Measurements from ENCODE around the gene F11R. TPM values are rescaled to one million over a fixed set of nuclear protein-coding genes. Genes with fewer than 3 reads are reported as not detected.
A peak's percentile ranks its signal among the peaks of the same experiment; 100 is the strongest.

The F11R gene
- total and polyA plus RNA-seq, 2 of the 13 experiments (the other 11 are each of a cell fraction or from before 2014, with no cell fraction given): 95.8 to 105 TPM

GRCh38 chr1:161013488-161014230 is 7.3 kb downstream of the F11R start (continued):
- TF ChIP-seq HDAC6 (IDR thresholded peaks at IDR 0.05; ENCODE audit: low read depth, low read length) (no peak), ELF3 (CRISPR knock-in tag; IDR thresholded peaks at IDR 0.05) (peak; percentile 98), REPIN1 (CRISPR knock-in tag; IDR thresholded peaks at IDR 0.05; ENCODE audit: borderline replicate concordance, low read depth) (peak; percentile 75; the same call in 1 of the 2 replicates), SATB2 (CRISPR knock-in tag; IDR thresholded peaks at IDR 0.05) (no peak), ZNF609 (CRISPR knock-in tag; IDR thresholded peaks at IDR 0.05; ENCODE audit: borderline replicate concordance) (peak; percentile 84), LCORL (IDR thresholded peaks at IDR 0.05) (0 out of 2 replicates have a peak, but pooled peaks have one; percentile 25), LCORL (CRISPR knock-in tag; IDR thresholded peaks at IDR 0.05) (peak; percentile 86; the same call in 1 of the 2 replicates), HNF4G (IDR thresholded peaks at IDR 0.05; ENCODE audit: borderline replicate concordance, low read depth, low read length) (peak; percentile 96), HNF4G (CRISPR knock-in tag; IDR thresholded peaks at IDR 0.05; ENCODE audit: borderline replicate concordance, low read depth) (peak; percentile 99), ZKSCAN5 (CRISPR knock-in tag; IDR thresholded peaks at IDR 0.05) (no peak), MZF1 (CRISPR knock-in tag; IDR thresholded peaks at IDR 0.05; ENCODE audit: borderline replicate concordance) (no peak), ZNF256 (CRISPR knock-in tag; conservative IDR thresholded peaks at IDR 0.05) (no peak), ARHGAP35 (CRISPR knock-in tag; IDR thresholded peaks at IDR 0.05; ENCODE audit: borderline replicate concordance) (peak; percentile 81; the same call in 1 of the 2 replicates), PRDM4 (CRISPR knock-in tag; IDR thresholded peaks at IDR 0.05; ENCODE audit: borderline replicate concordance) (no peak), NCOA2 (CRISPR knock-in tag; IDR thresholded peaks at IDR 0.05) (peak; percentile 92), ZNF761 (CRISPR knock-in tag; conservative IDR thresholded peaks at IDR 0.05) (peak; percentile 86; the same call in 1 of the 2 replicates), MLXIP (CRISPR knock-in tag; IDR thresholded peaks at IDR 0.05; ENCODE audit: borderline replicate concordance) (no peak), ZFP62 (CRISPR knock-in tag; IDR thresholded peaks at IDR 0.05) (no peak), PHF20 (CRISPR knock-in tag; IDR thresholded peaks at IDR 0.05) (peak; percentile 72), STAT5B (CRISPR knock-in tag; IDR thresholded peaks at IDR 0.05) (no peak; the same call in 1 of the 2 replicates)

All from HepG2 (cell line).